ENCODE results near the gene SLIT3. TPM values are rescaled to one million over a fixed set of nuclear protein-coding genes. Genes with fewer than 3 reads are reported as not detected.

Gene SLIT3
- total RNA-seq, 1 experiment from 2014 or later: 0.10 TPM

GRCh38 chr5:168984135-168984675, 316.7 kb downstream of the SLIT3 start (continued):
- TF ChIP-seq ELF1 (IDR thresholded peaks at IDR 0.05; ENCODE audit: borderline replicate concordance, low read depth) (no peak), SRF (IDR thresholded peaks at IDR 0.05; ENCODE audit: low read depth) (no peak)

- ChIA-PET CTCF (interaction anchor here (1.5 kb wide), 1 partner anchor 8 kb away, joined by 4 read pairs; no protein-coding TSS in a partner anchor), RAD21 (ENCODE audit: low non-redundant PET in 1 of 2, low total read pairs in 2 of 2, uncharacterized antibody in 2 of 2, unreplicated experiment in 2 of 2) (no interaction called here), POLR2A (no interaction called here)
- no peaks in the 10 kb centered on the region for H3K36me3 ChIP-seq (ENCODE audit: control insufficient read depth in 1 of 2, insufficient read depth in 2 of 2, low read length in 2 of 2)
- no TSS peak for BruUV-seq (replicated peaks)
- H3K4me1 ChIP-seq (ENCODE audit: control insufficient read depth in 1 of 2, insufficient read depth in 2 of 2, low read length in 2 of 2): no peaks in the 10 kb centered on the region
- H3K4me2 ChIP-seq (ENCODE audit: low read length): no peak overlapping the region
- H3K4me3 ChIP-seq (replicated peaks in 1 of 2; ENCODE audit: low read depth in 1 of 2, low read length in 2 of 2): no peak overlapping the region
- no peak overlapping the region for H3K27ac ChIP-seq (ENCODE audit: low read depth, low read length)
- no peaks in the 10 kb centered on the region for H3K9me3 ChIP-seq (ENCODE audit: control insufficient read depth in 1 of 2, insufficient read depth in 1 of 2, low read depth in 1 of 2, low read length in 2 of 2)
- no peak for ATAC-seq
- no peak for DNase-seq (ENCODE audit: low read depth, low spot score)
- H3K9ac ChIP-seq (ENCODE audit: low read length): no peak overlapping the region
- no peak for TF ChIP-seq ELF1 (IDR thresholded peaks at IDR 0.05; ENCODE audit: borderline replicate concordance, low read depth)
- TF ChIP-seq, protein P1, sequence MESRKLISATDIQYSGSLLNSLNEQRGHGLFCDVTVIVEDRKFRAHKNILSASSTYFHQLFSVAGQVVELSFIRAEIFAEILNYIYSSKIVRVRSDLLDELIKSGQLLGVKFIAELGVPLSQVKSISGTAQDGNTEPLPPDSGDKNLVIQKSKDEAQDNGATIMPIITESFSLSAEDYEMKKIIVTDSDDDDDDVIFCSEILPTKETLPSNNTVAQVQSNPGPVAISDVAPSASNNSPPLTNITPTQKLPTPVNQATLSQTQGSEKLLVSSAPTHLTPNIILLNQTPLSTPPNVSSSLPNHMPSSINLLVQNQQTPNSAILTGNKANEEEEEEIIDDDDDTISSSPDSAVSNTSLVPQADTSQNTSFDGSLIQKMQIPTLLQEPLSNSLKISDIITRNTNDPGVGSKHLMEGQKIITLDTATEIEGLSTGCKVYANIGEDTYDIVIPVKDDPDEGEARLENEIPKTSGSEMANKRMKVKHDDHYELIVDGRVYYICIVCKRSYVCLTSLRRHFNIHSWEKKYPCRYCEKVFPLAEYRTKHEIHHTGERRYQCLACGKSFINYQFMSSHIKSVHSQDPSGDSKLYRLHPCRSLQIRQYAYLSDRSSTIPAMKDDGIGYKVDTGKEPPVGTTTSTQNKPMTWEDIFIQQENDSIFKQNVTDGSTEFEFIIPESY (IDR thresholded peaks at IDR 0.05; ENCODE audit: extremely low read depth, insufficient replicate concordance, low read length): no peak
- no peak for TF ChIP-seq JUND (IDR thresholded peaks at IDR 0.05)
- no peak for TF ChIP-seq SIN3A (IDR thresholded peaks at IDR 0.05; ENCODE audit: low read depth)
- TF ChIP-seq POLR2A (IDR thresholded peaks at IDR 0.05; ENCODE audit: borderline replicate concordance, extremely low read depth, insufficient read depth, insufficient read length): no peak
- TF ChIP-seq YY1 (IDR thresholded peaks at IDR 0.05; ENCODE audit: extremely low read depth, insufficient replicate concordance, low read depth, low read length): no peak
- no peak for TF ChIP-seq ATF3 (IDR thresholded peaks at IDR 0.05)
- no peak for TF ChIP-seq CTCF (IDR thresholded peaks at IDR 0.05 in 2 of 3, conservative IDR thresholded peaks at IDR 0.05 in 1 of 3; ENCODE audit: borderline replicate concordance in 1 of 3, insufficient read depth in 1 of 3, low read depth in 2 of 3, low read length in 2 of 3)
- TF ChIP-seq TCF7L2 (IDR thresholded peaks at IDR 0.05; ENCODE audit: borderline replicate concordance, extremely low read depth, insufficient read depth, insufficient read length): no peak
- no peak for TF ChIP-seq CEBPB (IDR thresholded peaks at IDR 0.05; ENCODE audit: low read depth)
- TF ChIP-seq ZFX (IDR thresholded peaks at IDR 0.05): no peak
- no peak for TF ChIP-seq SRF (IDR thresholded peaks at IDR 0.05; ENCODE audit: low read depth)
- no peak for TF ChIP-seq FOSL1 (IDR thresholded peaks at IDR 0.05; ENCODE audit: low read depth)
- TF ChIP-seq ZNF274 (IDR thresholded peaks at IDR 0.05; ENCODE audit: low read depth, low read length): no peak
- peaks cover 54% of the 10 kb centered on the region for H3K27me3 ChIP-seq (ENCODE audit: insufficient read depth, low read length)
- H4K20me1 ChIP-seq (ENCODE audit: insufficient read depth): no peaks in the 10 kb centered on the region
- intact Hi-C loops (cut with micrococcal nuclease): no loop called here
- no peaks in the 10 kb centered on the region for H3K9me2 ChIP-seq (ENCODE audit: insufficient read depth)
- H3K79me2 ChIP-seq (ENCODE audit: insufficient read depth, low read length): no peaks in the 10 kb centered on the region
- H2AFZ ChIP-seq (ENCODE audit: low read depth, low read length, poor library complexity, severe bottlenecking): no peak overlapping the region
Measured at GRCh38 chr5:168979135-168979534, 321.8 kb downstream of the SLIT3 start.

Measured in HCT116 (cell line).